ENCODE measurements around the gene GRIK4.
"Not testable (repeated sequence)": the region's sequence is repeated elsewhere in the genome, so short reads cannot be mapped to it uniquely, and the experiment has no call there.

Gene GRIK4

DNA sequence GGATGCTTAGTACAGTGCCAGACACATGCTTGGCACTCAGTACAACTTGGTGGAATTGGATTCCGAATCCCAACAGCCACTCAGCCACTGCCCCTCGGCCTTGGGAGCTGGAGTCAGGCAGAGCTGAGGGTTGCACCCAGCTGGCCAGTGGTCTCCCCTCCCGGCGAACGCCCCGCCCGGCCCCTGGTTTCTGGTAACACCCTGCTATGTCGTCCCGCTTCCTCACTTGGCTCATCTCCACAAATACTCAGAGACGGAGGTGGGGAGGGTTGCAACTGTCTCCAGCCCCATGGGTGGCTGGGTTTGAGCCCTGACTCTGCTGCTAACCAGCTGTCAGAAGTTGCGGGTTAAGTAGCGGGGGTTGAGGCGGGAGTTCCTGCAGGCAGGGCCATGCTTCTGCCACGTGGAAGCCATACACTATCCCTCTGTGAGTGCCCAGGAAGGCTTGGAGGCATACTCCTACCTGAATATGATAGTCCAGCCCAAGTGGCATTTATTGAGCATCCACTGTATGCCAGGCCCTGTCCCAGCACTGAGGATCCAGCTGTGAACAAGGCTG lies 67.1 kb downstream of the GRIK4 start:
- Mint-ChIP-seq H3K27me3 (peaks cover 44% of the 10 kb centered on the region), H3K4me1 (ENCODE audit: low read depth) (peaks cover 11% of the 10 kb centered on the region), H3K4me3 (no peak overlapping the region), H3K9me3 (peaks cover 7% of the 10 kb centered on the region), H3K27ac (no peak overlapping the region), H3K36me3 (ENCODE audit: low read depth) (no peaks in the 10 kb centered on the region)
- no peak for DNase-seq

DNA sequence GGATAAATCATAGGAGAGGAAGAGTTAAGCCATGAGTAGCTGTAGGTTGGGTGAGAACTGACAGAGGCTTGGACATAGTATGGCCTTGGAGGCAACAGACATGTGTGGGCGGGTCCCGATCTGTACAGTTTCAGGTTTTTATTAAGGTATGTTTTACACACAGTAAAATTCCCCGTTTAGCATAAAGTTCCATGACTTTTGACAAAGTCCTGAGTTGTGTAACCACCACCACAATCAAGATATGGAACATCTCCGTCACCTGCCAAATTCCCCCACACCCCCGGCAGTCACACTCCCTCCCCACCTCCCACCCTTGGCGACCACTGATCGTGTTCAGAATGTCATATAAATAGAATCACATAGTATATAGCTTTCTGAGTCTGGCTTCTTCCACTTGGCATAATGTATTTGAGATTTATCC lies 68.1 kb downstream of the GRIK4 start:
- H3K9me3 Mint-ChIP-seq: peaks cover 12% of the 10 kb centered on the region
- no peak overlapping the region for H3K27ac Mint-ChIP-seq

DNA sequence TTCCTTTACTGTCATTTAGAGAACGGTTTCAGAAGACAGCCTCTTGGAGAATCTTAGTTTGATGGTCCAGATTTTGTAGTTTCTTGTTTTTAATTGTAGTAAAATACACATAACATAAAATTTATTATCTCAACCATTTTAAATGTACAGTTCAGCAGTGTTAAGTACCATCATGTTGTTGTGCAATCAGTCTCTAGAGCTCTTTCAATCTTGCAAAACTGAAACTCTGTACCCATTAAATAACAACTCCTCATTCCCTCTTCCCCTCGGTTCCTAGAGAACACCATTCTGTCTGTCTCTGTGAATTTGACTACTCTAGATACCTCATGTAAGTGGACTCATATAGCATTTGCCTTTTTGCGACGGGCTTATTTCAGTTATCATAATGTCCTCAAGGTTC lies 69.8 kb downstream of the GRIK4 start:
- Mint-ChIP-seq H3K36me3 (ENCODE audit: low read depth) (no peaks in the 10 kb centered on the region), H3K27ac (no peak overlapping the region), H3K27me3 (peaks cover 56% of the 10 kb centered on the region), H3K4me1 (ENCODE audit: low read depth) (peaks cover 11% of the 10 kb centered on the region), H3K9me3 (peaks cover 12% of the 10 kb centered on the region), H3K4me3 (no peak overlapping the region)
- DNase-seq: no peak

More for the DNA sequence above, 68.1 kb downstream of the GRIK4 start:
- Mint-ChIP-seq H3K36me3 (ENCODE audit: low read depth) (no peaks in the 10 kb centered on the region), H3K4me3 (no peak overlapping the region), H3K27me3 (peaks cover 44% of the 10 kb centered on the region), H3K4me1 (ENCODE audit: low read depth) (peaks cover 11% of the 10 kb centered on the region)
- no peak for DNase-seq

DNA sequence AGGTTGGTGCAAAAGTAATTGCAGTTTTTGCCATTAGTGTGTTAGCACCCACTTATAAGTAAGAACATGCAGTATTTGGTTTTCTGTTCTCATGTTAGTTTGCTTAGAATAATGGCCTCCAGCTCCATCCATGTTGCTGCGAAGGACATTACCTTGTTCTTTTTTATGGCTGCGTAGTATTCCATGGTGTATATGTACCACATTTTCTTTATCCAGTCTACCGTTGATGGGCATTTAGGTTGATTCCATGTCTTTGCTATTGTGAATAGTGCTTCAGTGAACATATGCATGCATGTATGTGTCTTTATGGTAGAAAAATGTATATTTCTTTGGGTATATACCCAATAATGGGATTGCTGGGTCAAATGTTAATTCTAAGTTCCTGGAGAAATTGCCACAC lies 71.0 kb downstream of the GRIK4 start:
- not testable (repeated sequence) for H3K4me3 Mint-ChIP-seq; H3K36me3 Mint-ChIP-seq (ENCODE audit: low read depth); DNase-seq; H3K27ac Mint-ChIP-seq
- Mint-ChIP-seq H3K27me3 (peaks cover 53% of the 10 kb centered on the region), H3K9me3 (peaks cover 12% of the 10 kb centered on the region), H3K4me1 (ENCODE audit: low read depth) (peaks cover 11% of the 10 kb centered on the region)

DNA sequence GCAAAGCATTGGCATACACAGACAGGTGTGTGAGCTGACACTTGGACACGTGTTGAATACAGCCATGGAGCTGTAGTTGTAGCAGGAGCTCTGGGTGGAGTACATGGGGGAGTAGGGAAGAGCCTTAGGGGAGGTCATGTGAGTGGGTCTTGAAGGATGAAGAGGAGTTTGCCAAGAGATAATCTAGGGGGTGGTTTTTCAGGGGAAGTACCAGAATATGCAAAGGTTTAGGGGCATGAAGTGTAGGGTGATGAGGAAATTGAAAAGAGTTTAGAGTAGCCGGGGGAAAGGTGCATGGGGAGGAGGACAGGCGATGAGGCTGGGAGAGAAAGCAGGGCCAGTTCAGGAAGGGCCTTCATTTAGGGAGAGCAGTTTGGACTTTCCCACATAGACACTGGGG lies 74.5 kb downstream of the GRIK4 start:
- peaks cover 58% of the 10 kb centered on the region for H3K27me3 Mint-ChIP-seq
- no peak for DNase-seq
- H3K9me3 Mint-ChIP-seq: peaks cover 12% of the 10 kb centered on the region
- H3K36me3 Mint-ChIP-seq (ENCODE audit: low read depth): no peaks in the 10 kb centered on the region
- no peak overlapping the region for H3K27ac Mint-ChIP-seq
- H3K4me3 Mint-ChIP-seq: no peak overlapping the region
- H3K4me1 Mint-ChIP-seq (ENCODE audit: low read depth): peaks cover 3% of the 10 kb centered on the region

DNA sequence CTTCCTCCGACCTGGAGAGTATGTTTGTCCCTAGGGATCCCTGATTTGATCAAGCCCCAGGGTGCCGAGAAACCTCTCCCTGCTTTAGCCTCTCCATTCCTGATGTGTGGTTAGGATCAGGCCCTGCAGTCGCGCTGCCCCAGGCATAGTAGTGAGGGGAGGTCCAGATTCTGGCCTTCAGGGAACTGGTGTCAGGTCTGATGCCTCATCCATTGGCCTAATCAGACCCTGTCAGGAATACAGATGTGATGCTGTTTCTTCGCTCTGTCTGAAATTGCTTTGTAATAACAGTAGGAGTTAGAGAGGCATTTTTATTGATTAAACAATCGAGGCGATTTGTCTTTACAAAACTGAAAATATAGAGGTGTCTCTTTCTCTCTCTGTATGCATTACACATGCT lies 75.2 kb downstream of the GRIK4 start:
- Mint-ChIP-seq H3K36me3 (ENCODE audit: low read depth) (no peaks in the 10 kb centered on the region), H3K9me3 (peaks cover 12% of the 10 kb centered on the region), H3K27me3 (peaks cover 59% of the 10 kb centered on the region), H3K4me3 (no peak overlapping the region), H3K4me1 (ENCODE audit: low read depth) (no peaks in the 10 kb centered on the region), H3K27ac (no peak overlapping the region)
- DNase-seq: no peak

DNA sequence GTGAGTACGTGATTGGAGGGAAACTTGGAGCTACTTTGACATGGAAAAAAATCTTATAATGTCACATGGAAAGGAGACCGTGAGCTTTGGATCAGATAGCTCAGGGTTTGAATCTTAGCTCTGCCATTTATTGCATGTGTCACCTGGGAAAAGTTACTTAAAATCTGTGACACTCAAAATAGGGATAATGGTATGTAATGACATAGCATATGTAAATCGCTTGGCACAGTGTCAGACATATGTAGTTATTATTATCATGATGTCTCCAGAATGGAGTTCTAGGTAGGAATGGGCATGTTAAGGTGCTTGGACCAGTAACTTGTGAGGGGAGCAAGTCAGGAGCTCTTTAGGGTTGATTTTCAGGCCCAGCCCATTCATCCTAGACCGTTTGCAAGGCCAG lies 75.8 kb downstream of the GRIK4 start:
- Mint-ChIP-seq H3K9me3 (peaks cover 12% of the 10 kb centered on the region), H3K27me3 (peaks cover 63% of the 10 kb centered on the region), H3K27ac (no peak overlapping the region), H3K4me1 (ENCODE audit: low read depth) (no peaks in the 10 kb centered on the region), H3K4me3 (no peak overlapping the region), H3K36me3 (ENCODE audit: low read depth) (no peaks in the 10 kb centered on the region)
- no peak for DNase-seq

DNA sequence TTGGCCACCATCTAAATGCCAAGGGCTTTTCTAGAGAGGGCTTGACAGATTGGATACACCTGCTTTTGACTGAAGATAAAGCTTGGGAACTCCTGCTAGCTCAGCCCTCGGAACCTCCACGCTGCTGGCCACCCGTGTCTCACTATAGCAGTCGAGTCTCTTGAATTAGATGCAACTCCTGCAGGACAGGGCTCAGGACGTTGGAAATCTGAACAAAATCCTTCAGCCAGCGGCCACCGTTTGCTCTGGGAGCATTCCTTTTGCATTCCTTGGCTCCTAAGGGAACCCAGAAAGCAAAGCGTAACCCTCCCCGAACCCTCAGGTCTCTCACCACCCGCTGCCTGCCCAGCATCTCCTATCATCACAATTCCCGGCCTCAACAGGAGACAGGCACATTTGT lies 77.8 kb downstream of the GRIK4 start:
- H3K36me3 Mint-ChIP-seq (ENCODE audit: low read depth): no peaks in the 10 kb centered on the region
- peaks cover under 1% of the 10 kb centered on the region for H3K9me3 Mint-ChIP-seq
- H3K27me3 Mint-ChIP-seq: peaks cover 58% of the 10 kb centered on the region
- H3K27ac Mint-ChIP-seq: no peak overlapping the region
- H3K4me1 Mint-ChIP-seq (ENCODE audit: low read depth): no peaks in the 10 kb centered on the region
- H3K4me3 Mint-ChIP-seq: no peak overlapping the region
- no peak for DNase-seq

DNA sequence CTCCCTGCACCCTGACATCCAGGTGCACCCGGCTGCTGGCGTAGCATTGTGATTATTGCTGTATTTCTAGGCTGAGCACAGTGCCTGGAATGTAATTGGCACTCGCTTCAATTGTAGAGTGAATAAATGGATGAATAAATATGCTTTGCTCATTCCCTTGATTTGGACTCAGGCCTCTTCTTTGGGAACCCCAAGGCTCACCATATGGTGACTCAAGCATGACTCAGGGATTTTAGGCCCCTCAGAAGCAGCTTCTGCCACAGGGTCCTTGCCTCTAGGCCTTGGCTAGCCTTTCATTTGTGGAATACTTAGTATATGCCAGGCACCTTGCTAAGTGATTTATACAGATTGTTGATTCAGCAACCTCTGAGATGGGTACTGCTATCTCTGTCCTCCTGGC lies 78.9 kb downstream of the GRIK4 start:
- Mint-ChIP-seq H3K4me1 (ENCODE audit: low read depth) (no peaks in the 10 kb centered on the region), H3K27me3 (peaks cover 48% of the 10 kb centered on the region), H3K27ac (no peak overlapping the region), H3K4me3 (no peak overlapping the region), H3K36me3 (ENCODE audit: low read depth) (no peaks in the 10 kb centered on the region), H3K9me3 (no peaks in the 10 kb centered on the region)
- no peak for DNase-seq

DNA sequence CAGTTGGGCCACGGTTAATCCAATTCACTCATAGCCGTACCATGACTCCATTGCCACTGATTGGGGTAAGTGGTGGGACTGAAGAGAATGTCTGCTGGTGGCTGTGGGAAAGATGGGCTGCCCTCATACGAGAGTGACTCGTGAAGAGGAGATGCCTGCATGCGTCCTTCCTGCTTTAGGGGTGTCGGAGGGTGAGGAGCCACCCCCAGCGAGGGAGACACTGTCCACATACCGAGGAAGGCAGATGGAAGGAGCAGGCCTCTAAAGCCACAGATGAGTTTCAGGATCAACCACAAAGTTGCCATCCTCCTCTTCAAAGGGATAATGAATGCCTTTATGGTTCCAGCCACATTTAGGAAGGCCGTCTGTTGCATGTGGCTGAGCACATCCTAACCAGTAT lies 83.2 kb downstream of the GRIK4 start:
- Mint-ChIP-seq H3K27me3 (peaks cover 39% of the 10 kb centered on the region), H3K9me3 (no peaks in the 10 kb centered on the region), H3K27ac (no peak overlapping the region), H3K4me1 (ENCODE audit: low read depth) (no peaks in the 10 kb centered on the region), H3K4me3 (no peak overlapping the region), H3K36me3 (ENCODE audit: low read depth) (no peaks in the 10 kb centered on the region)
- no peak for DNase-seq

DNA sequence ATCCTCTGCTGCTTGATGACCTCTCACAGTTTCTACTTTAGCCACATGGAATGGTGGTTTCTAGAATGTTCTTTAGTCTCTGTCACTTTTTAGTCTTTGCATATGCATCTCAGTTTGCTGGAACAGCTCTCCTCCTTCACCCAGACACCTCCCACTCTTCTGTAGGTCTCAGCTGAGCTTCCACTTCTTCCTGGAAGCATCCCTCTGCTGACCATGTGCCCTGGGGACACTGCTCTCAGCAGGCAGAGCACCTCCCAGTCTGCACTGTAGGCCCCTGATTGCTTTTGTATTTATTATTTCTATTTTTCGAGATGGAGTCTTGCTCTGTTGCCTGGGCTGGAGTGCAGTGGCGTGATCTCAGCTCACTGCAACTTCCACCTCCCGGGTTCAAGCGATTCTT lies 84.0 kb downstream of the GRIK4 start:
- Mint-ChIP-seq H3K9me3 (no peaks in the 10 kb centered on the region), H3K36me3 (ENCODE audit: low read depth) (no peaks in the 10 kb centered on the region), H3K4me1 (ENCODE audit: low read depth) (no peaks in the 10 kb centered on the region), H3K27ac (no peak overlapping the region), H3K4me3 (no peak overlapping the region), H3K27me3 (peaks cover 39% of the 10 kb centered on the region)
- no peak for DNase-seq

DNA sequence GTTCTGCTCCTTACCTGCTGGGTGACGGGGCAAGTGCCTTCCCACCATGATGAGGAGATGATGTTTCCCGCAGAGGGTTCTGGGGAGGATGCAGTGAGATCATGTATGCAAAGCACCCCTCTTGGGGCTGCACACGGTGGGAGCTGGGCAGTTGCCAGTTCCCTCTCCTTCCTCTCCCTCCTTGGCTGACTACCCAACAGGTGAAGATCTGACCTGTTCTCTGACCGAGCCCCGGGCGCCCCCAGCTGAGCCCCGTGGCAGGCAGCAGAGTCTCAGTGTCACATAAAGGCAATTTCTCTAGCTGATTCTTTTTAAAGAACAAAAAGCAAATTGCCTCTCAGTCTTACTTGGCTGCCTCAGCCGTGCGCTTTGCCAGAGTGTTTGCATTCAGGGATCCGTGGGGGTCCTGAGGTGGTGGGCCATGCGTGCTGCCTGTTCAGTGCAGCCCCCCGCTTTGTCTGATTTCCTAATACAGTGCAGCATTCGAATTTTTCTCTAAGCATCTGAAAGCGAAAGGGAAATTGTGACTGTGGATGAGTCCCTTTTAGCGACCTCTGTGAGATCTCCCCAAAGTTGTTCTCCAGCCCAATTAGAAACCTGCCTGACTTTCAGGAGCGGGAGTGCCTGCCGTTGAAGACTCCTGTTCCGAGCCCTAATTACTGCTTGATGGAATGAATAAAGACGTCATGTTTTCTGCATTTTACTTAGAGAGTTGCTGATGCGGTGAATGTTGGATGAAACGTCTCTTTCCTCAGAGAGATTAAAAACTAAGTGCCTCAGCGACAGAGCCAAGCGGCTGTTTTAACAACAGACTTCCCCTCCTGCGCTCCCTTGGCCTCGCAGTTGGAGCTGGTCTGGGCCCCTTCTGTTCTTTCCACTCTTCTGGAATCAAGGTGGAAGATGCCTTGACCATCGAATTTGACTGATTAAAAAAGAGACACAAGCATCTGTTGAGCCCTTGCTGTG lies 86.0 kb downstream of the GRIK4 start:
- H3K4me1 Mint-ChIP-seq (ENCODE audit: low read depth): no peaks in the 10 kb centered on the region
- H3K27me3 Mint-ChIP-seq: peaks cover 28% of the 10 kb centered on the region
- no peaks in the 10 kb centered on the region for H3K36me3 Mint-ChIP-seq (ENCODE audit: low read depth)
- H3K4me3 Mint-ChIP-seq: no peak overlapping the region
- no peak overlapping the region for H3K27ac Mint-ChIP-seq
- no peaks in the 10 kb centered on the region for H3K9me3 Mint-ChIP-seq
- DNase-seq: no peak

DNA sequence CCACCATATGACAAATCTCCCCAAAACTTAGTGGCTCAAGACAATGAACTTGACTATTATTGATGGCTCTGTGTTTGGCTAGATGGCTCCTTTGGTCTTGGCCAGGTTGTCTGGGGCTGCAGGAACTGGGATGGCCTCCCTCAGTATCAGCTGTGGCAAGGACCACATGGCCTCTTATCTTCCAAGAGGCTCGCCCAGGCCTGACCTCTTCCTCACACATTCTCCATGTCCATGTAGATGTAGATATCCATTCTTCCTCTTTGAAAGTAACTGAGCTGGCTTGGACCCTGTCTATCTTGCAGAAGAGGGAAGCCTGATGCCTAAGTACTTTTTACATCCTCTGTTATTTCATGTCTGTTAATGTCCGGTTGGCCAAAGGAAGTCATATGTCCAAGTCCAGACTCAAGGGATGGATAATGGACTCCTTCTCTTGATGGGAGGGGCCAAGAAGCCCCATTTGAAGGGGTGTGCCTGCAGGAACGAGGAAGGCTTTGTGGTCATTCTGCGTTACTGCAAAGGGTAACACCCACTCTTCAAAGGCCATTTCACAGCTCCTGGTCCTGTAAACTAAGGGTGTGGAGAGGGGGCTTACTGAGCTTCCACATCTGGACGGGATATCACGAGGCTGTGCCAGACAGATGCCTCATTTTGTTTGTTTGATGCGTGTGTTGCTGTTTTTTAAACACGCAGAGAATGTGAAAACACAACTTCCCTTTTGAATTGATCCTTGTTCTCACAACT lies 87.1 kb downstream of the GRIK4 start:
- Mint-ChIP-seq H3K36me3 (ENCODE audit: low read depth) (no peaks in the 10 kb centered on the region), H3K27me3 (peaks cover 25% of the 10 kb centered on the region), H3K27ac (no peak overlapping the region), H3K9me3 (no peaks in the 10 kb centered on the region), H3K4me3 (no peak overlapping the region), H3K4me1 (ENCODE audit: low read depth) (no peaks in the 10 kb centered on the region)
- DNase-seq: no peak

DNA sequence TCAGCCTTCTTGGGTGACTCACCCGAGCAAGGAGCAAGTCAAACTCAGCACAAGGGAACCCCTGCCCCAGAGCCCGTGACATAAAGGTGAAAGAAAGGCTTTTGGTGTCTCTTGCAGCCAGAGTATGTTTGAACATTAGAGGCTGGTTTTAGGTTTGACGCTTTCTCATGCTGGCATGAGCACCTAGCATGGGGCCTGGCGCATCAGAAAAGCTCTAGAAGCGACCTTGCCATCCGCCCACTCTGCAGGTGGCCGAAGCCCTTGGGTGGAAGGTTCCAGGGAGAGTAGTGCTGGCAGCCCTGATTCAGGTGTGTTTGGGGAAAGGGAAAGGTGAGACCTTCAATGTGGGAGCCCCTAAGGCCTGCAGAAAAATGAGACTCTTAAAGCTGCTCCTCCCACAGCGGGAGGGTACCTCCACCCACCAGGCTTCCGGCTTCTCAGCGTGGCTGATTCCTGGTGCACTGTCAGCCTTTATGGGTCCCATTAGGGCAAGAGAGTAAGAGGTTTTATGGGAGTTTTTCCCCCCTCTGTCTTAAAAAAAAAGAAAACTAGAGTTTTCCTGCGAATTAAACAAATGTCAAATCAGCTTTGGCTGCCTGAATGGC lies 88.4 kb downstream of the GRIK4 start:
- Mint-ChIP-seq H3K36me3 (ENCODE audit: low read depth) (no peaks in the 10 kb centered on the region), H3K9me3 (no peaks in the 10 kb centered on the region), H3K27me3 (peaks cover 27% of the 10 kb centered on the region), H3K4me1 (ENCODE audit: low read depth) (no peaks in the 10 kb centered on the region), H3K4me3 (no peak overlapping the region), H3K27ac (no peak overlapping the region)
- DNase-seq: no peak
